Glutamatergic neuron (in vitro differentiated cells): ENCODE results near the gene JARID2. TPM values are rescaled to one million over a fixed set of nuclear protein-coding genes. Genes with fewer than 3 reads are reported as not detected.

Experiments used
- DNase-seq: peaks from one replicate; pipeline ENCODE4 v3.0.0; 2022
- H3K27ac Mint-ChIP-seq: one replicate; pipeline ENCODE4 v1.8.0; 2020; ENCODE audit warnings: mild to moderate bottlenecking, mixed read lengths, inconsistent platforms; ENCODE audit not compliant: unreplicated experiment
- H3K27me3 Mint-ChIP-seq: one replicate; pipeline ENCODE4 v1.8.0; 2020; ENCODE audit warnings: mild to moderate bottlenecking, moderate library complexity, mixed read lengths, inconsistent platforms; ENCODE audit not compliant: unreplicated experiment
- H3K36me3 Mint-ChIP-seq: one replicate; pipeline ENCODE4 v1.8.0; 2020; ENCODE audit warnings: mild to moderate bottlenecking, mixed read lengths, inconsistent platforms; ENCODE audit not compliant: unreplicated experiment
- H3K4me1 Mint-ChIP-seq: one replicate; pipeline ENCODE4 v1.8.0; 2020; ENCODE audit warnings: mild to moderate bottlenecking, low read depth, mixed read lengths, inconsistent platforms; ENCODE audit not compliant: unreplicated experiment
- H3K4me3 Mint-ChIP-seq: one replicate; pipeline ENCODE4 v1.8.0; 2020; ENCODE audit warnings: mild to moderate bottlenecking, mixed read lengths, inconsistent platforms; ENCODE audit not compliant: unreplicated experiment
- H3K9me3 Mint-ChIP-seq: one replicate; pipeline ENCODE4 v1.8.0; 2020; ENCODE audit warnings: mild to moderate bottlenecking, moderate library complexity, mixed read lengths, inconsistent platforms; ENCODE audit not compliant: unreplicated experiment
- CTCF ChIP-seq: fragments of 200-600 bp; sonication (generic); IDR thresholded peaks from one replicate; pipeline ENCODE4 v1.5.0; 2021; ENCODE audit not compliant: partially characterized antibody, unreplicated experiment
- total RNA-seq: library from RNA; stranded (reverse); fragmentation: NEBNext Ultra II Directional; extraction: Animal tissue kit (Norgen Biotek cat#: 25700); gene quantifications from one replicate; pipeline ENCODE4 v1.2.1, GENCODE V29; 2021; ENCODE audit not compliant: unreplicated experiment

Gene JARID2
- total RNA-seq, 1 donor from 2014 or later = 83.8 TPM

- H3K9me3 Mint-ChIP-seq = peaks cover 12% of the 10 kb centered on the region
These were observed 144.2 kb downstream of the JARID2 start for GRCh38 chr6:15389765-15390723.

DNA sequence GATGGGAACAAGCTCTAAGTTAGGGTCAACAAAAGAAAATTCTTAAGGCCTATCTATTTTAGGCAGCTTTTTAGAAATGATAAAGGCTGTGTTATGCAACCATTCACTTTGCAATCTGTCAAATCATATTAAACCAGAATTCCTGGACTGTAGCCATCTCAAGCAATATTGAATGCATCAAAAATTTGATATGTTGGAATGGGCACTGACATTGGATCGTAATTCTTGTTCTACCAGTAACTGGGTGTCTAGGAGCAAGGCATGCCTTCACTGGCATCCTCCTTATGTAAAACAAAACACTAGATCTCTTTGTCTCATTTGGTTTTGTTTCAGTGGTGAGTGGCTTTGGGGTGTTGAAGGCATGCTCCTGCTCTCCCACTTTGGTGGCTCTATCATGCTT, 145.6 kb downstream of the JARID2 start:
- Mint-ChIP-seq H3K9me3 (peaks cover 12% of the 10 kb centered on the region), H3K4me3 (peak overlapping the region; percentile 75), H3K27ac (peak overlapping the region; percentile 90), H3K36me3 (no peaks in the 10 kb centered on the region), H3K4me1 (peaks cover 56% of the 10 kb centered on the region), H3K27me3 (peaks cover 15% of the 10 kb centered on the region)
- DNase-seq = no peak
- no peak for TF ChIP-seq CTCF

More at GRCh38 chr6:15389765-15390723, 144.2 kb downstream of the JARID2 start:
- TF ChIP-seq CTCF = peak; percentile 66
- H3K36me3 Mint-ChIP-seq = no peaks in the 10 kb centered on the region
- H3K4me1 Mint-ChIP-seq = peaks cover 65% of the 10 kb centered on the region
- peak overlapping the region; percentile 41 for H3K27ac Mint-ChIP-seq
- peaks cover 15% of the 10 kb centered on the region for H3K27me3 Mint-ChIP-seq
- no peak overlapping the region for H3K4me3 Mint-ChIP-seq
- peak; percentile 52 for DNase-seq

GRCh38 chr6:15392182-15392581, 146.3 kb downstream of the JARID2 start:
- Mint-ChIP-seq H3K27me3 (peaks cover 15% of the 10 kb centered on the region), H3K4me1 (peaks cover 51% of the 10 kb centered on the region), H3K27ac (peak overlapping the region; percentile 90), H3K9me3 (peaks cover 12% of the 10 kb centered on the region), H3K4me3 (peak overlapping the region; percentile 75), H3K36me3 (no peaks in the 10 kb centered on the region)
- no peak for TF ChIP-seq CTCF
- DNase-seq = no peak

GRCh38 chr6:15393605-15394004, 147.7 kb downstream of the JARID2 start:
- peaks cover 45% of the 10 kb centered on the region for H3K4me1 Mint-ChIP-seq
- peaks cover 15% of the 10 kb centered on the region for H3K27me3 Mint-ChIP-seq
- no peak overlapping the region for H3K4me3 Mint-ChIP-seq
- H3K9me3 Mint-ChIP-seq = peaks cover 10% of the 10 kb centered on the region
- no peaks in the 10 kb centered on the region for H3K36me3 Mint-ChIP-seq
- H3K27ac Mint-ChIP-seq = peak overlapping the region; percentile 52
- DNase-seq = no peak
- no peak for TF ChIP-seq CTCF

DNA sequence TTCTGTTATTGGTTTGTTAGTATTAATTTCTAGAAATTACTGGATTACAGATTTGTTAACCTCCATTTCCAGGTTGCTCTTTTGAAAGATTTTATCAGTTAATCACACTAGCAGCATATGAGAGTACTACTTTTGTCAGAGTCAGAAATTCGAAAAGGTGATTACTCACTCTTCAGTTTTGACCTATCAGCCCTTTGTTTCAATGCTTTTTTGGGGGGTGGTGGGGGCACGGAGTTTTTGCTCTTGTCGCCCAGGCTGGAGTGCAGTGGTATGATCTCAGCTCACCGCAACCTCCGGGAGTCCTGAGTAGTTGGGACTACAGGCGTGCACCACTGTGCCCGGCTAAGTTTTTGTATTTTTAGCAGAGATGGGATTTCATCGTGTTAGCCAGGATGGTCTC, 149.2 kb downstream of the JARID2 start:
- Mint-ChIP-seq H3K27ac (peak overlapping the region; percentile 43), H3K27me3 (peaks cover 13% of the 10 kb centered on the region), H3K9me3 (peaks cover 15% of the 10 kb centered on the region), H3K4me3 (no peak overlapping the region), H3K4me1 (peaks cover 46% of the 10 kb centered on the region), H3K36me3 (no peaks in the 10 kb centered on the region)
- no peak for DNase-seq
- TF ChIP-seq CTCF = no peak
